GM12864 (cell line): ENCODE data around the gene NUP50.

Experiments used
- DNase-seq: peaks from one replicate; pipeline ENCODE4 v3.0.0-alpha.2; 2011; ENCODE audit warnings: low read depth
- H3K4me3 ChIP-seq: 2 replicates; pipeline ENCODE4 v1.5.1; 2011; ENCODE audit warnings: mild to moderate bottlenecking, low read depth, low read length, control low read depth
- TF ChIP-seq, protein P1 (sequence below): IDR thresholded peaks from 2 replicates; pipeline ENCODE4 v1.5.1; 2011; ENCODE audit warnings: low read depth, mild to moderate bottlenecking, moderate library complexity, low read length, control low read depth, inconsistent platforms; ENCODE audit errors: missing control alignments

Gene NUP50

DNA sequence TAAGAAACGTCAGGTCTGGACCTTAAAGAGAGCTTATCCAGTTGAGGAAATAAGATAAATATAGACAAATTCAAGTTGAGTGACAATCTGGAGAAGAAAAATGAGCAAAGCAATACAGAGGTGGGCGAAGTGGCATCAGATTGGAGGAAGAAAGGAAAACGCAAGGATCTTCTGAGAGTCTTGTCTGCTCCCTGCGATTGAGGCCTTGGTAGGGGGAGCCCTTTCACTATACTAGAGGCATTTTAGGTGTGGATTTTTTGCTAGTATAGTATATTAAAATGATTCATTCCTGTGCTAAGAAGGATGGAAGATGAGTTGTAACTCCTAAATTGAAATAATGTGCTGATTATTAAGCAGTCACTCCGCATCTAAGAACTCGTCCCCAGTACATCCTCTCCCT lies 8.1 kb downstream of the NUP50 start:
- no peak for DNase-seq
- no peak overlapping the region for H3K4me3 ChIP-seq
- TF ChIP-seq, protein P1, sequence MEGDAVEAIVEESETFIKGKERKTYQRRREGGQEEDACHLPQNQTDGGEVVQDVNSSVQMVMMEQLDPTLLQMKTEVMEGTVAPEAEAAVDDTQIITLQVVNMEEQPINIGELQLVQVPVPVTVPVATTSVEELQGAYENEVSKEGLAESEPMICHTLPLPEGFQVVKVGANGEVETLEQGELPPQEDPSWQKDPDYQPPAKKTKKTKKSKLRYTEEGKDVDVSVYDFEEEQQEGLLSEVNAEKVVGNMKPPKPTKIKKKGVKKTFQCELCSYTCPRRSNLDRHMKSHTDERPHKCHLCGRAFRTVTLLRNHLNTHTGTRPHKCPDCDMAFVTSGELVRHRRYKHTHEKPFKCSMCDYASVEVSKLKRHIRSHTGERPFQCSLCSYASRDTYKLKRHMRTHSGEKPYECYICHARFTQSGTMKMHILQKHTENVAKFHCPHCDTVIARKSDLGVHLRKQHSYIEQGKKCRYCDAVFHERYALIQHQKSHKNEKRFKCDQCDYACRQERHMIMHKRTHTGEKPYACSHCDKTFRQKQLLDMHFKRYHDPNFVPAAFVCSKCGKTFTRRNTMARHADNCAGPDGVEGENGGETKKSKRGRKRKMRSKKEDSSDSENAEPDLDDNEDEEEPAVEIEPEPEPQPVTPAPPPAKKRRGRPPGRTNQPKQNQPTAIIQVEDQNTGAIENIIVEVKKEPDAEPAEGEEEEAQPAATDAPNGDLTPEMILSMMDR: no peak

- DNase-seq: no peak
- no peak overlapping the region for H3K4me3 ChIP-seq
- TF ChIP-seq, protein P1: no peak
Observed at GRCh38 chr22:45172881-45173585, 9.3 kb downstream of the NUP50 start.

- H3K4me3 ChIP-seq: no peak overlapping the region
- TF ChIP-seq, protein P1: no peak
Observed at GRCh38 chr22:45179276-45180049, 15.7 kb downstream of the NUP50 start.

GRCh38 chr22:45180146-45180679 lies 16.5 kb downstream of the NUP50 start:
- TF ChIP-seq, protein P1: no peak
- no peak for DNase-seq
- H3K4me3 ChIP-seq: no peak overlapping the region

More at GRCh38 chr22:45179276-45180049, 15.7 kb downstream of the NUP50 start:
- DNase-seq: no peak

DNA sequence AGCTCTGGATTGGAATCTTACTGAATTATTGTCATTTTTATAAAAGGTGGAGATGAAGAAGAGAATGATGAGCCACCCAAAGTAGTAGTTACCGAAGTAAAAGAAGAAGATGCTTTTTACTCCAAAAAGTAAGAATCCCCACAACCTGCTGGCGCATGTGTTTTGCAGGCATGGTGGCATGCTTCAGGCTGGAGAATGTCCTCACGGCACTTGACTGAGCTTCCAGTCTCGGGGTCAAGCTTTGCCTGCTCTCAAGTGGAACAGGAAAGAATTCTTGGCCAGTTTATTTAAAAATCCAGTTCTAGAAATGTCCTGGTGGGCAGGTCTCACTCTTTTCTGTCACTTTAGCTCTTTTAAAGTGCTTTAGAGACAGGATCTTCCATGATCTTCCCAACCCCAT lies 17.5 kb downstream of the NUP50 start:
- no peak for DNase-seq
- H3K4me3 ChIP-seq: no peak overlapping the region
- TF ChIP-seq, protein P1: no peak

DNA sequence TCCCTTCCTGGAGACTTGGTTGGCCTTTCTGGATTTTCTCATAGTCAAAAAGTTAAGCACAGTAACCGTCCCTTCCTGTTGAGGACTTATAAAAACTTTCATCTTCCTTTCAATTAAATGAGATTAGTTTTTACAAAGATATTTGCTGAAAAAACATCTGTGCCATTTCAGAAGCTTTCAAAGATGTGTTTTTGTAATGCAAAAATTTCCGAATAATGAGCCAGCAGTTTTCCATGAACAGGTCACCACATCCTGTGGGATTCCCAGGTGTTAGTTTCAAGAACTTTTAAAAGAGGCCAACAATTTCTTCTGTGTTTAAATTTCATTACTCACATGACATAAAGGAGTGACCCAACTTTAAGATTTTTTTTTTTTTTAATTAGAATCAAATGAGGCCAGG lies 18.0 kb downstream of the NUP50 start:
- H3K4me3 ChIP-seq: no peak overlapping the region
- no peak for DNase-seq
- TF ChIP-seq, protein P1: no peak
